GM23338 (cell line): Measurements from ENCODE around the gene GALNT14.

Source experiments
- CREB1 ChIP-seq: fragments of 250-450 bp; sonication (Bioruptor Pico); IDR thresholded peaks from 2 replicates; pipeline ENCODE4 v1.5.0; 2020; ENCODE audit warnings: low read depth, mild to moderate bottlenecking, moderate library complexity
- EZH2 ChIP-seq: fragments of 200-600 bp; sonication (generic); IDR thresholded peaks from one replicate; pipeline ENCODE4 v1.8.0; 2017; ENCODE audit warnings: antibody characterized with exemption, mild to moderate bottlenecking, low read depth; ENCODE audit not compliant: unreplicated experiment
- EZH2phosphoT487 ChIP-seq: fragments of 200-600 bp; sonication (generic); IDR thresholded peaks from one replicate; pipeline ENCODE4 v1.8.1; 2018; ENCODE audit warnings: antibody characterized with exemption; ENCODE audit not compliant: unreplicated experiment
- POLR2AphosphoS5 ChIP-seq: IDR thresholded peaks from 2 replicates; pipeline ENCODE4 v1.6.1; 2016; ENCODE audit warnings: antibody characterized with exemption, low read depth
- ZNF462 ChIP-seq: fragments of 250-450 bp; sonication (Bioruptor Pico); IDR thresholded peaks from 2 replicates; pipeline ENCODE4 v1.5.0; 2020; ENCODE audit warnings: mild to moderate bottlenecking, moderate library complexity
- TF ChIP-seq, protein P1 (sequence below), 2 experiments: fragments of 200-600 bp in 1 of 2; sonication (generic) in 1 of 2; conservative IDR thresholded peaks; 2 replicates each; pipeline versions ENCODE4 v1.5.1 to v1.6.1; 2016 to 2017; ENCODE audit warnings: antibody characterized with exemption in 2 of 2, low read depth in 2 of 2, mild to moderate bottlenecking in 2 of 2, moderate library complexity in 1 of 2
- TF ChIP-seq, protein P2 (sequence below): IDR thresholded peaks from one replicate; pipeline ENCODE4 v1.6.1; 2018; ENCODE audit warnings: antibody characterized with exemption; ENCODE audit not compliant: unreplicated experiment

GRCh38 chr2:30912056-30912455, 226.2 kb downstream of the GALNT14 start:
- TF ChIP-seq, protein P1, sequence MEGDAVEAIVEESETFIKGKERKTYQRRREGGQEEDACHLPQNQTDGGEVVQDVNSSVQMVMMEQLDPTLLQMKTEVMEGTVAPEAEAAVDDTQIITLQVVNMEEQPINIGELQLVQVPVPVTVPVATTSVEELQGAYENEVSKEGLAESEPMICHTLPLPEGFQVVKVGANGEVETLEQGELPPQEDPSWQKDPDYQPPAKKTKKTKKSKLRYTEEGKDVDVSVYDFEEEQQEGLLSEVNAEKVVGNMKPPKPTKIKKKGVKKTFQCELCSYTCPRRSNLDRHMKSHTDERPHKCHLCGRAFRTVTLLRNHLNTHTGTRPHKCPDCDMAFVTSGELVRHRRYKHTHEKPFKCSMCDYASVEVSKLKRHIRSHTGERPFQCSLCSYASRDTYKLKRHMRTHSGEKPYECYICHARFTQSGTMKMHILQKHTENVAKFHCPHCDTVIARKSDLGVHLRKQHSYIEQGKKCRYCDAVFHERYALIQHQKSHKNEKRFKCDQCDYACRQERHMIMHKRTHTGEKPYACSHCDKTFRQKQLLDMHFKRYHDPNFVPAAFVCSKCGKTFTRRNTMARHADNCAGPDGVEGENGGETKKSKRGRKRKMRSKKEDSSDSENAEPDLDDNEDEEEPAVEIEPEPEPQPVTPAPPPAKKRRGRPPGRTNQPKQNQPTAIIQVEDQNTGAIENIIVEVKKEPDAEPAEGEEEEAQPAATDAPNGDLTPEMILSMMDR (conservative IDR thresholded peaks at IDR 0.05; ENCODE audit: low read depth in 2 of 2), result no peak
- TF ChIP-seq POLR2AphosphoS5, result no peak
- no peak for TF ChIP-seq EZH2phosphoT487
- no peak for TF ChIP-seq EZH2
- no peak for TF ChIP-seq CREB1
- TF ChIP-seq, protein P2, sequence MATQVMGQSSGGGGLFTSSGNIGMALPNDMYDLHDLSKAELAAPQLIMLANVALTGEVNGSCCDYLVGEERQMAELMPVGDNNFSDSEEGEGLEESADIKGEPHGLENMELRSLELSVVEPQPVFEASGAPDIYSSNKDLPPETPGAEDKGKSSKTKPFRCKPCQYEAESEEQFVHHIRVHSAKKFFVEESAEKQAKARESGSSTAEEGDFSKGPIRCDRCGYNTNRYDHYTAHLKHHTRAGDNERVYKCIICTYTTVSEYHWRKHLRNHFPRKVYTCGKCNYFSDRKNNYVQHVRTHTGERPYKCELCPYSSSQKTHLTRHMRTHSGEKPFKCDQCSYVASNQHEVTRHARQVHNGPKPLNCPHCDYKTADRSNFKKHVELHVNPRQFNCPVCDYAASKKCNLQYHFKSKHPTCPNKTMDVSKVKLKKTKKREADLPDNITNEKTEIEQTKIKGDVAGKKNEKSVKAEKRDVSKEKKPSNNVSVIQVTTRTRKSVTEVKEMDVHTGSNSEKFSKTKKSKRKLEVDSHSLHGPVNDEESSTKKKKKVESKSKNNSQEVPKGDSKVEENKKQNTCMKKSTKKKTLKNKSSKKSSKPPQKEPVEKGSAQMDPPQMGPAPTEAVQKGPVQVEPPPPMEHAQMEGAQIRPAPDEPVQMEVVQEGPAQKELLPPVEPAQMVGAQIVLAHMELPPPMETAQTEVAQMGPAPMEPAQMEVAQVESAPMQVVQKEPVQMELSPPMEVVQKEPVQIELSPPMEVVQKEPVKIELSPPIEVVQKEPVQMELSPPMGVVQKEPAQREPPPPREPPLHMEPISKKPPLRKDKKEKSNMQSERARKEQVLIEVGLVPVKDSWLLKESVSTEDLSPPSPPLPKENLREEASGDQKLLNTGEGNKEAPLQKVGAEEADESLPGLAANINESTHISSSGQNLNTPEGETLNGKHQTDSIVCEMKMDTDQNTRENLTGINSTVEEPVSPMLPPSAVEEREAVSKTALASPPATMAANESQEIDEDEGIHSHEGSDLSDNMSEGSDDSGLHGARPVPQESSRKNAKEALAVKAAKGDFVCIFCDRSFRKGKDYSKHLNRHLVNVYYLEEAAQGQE, result no peak
- TF ChIP-seq ZNF462 (CRISPR knock-in tag), result no peak
